ENCODE measurements around the gene KIFC1.

DNA sequence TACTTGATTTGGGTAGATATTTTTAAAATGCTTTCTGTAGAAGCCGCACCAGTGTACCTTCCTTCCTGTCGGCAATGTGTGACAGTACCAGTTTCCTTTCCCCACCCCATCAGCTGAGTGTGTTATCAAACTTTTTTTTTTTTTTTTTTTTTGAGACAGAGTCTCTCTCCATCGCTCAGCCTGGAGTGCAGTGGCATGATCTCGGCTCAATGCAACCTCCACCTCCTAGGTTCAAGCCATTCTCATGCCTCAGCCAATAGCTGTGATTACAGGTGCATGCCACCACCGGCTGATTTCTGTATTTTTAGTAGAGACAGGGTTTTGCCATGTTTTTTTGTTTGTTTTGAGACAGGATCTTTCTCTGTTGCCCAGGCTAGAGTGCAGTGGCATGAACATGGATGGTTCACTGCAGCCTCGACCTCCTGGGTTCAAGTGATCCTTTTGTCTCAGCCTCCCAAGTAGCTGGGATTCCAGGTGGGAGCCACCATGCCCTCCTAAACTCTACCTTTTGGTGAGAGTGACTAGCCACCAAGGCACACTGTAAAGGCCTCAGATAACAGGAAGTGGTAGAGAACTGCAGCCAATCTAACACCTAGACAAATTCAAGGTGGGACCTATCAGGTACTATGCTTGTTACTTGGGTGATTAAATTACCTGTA lies 47.5 kb upstream of the KIFC1 start:
- TF ChIP-seq, protein P1, sequence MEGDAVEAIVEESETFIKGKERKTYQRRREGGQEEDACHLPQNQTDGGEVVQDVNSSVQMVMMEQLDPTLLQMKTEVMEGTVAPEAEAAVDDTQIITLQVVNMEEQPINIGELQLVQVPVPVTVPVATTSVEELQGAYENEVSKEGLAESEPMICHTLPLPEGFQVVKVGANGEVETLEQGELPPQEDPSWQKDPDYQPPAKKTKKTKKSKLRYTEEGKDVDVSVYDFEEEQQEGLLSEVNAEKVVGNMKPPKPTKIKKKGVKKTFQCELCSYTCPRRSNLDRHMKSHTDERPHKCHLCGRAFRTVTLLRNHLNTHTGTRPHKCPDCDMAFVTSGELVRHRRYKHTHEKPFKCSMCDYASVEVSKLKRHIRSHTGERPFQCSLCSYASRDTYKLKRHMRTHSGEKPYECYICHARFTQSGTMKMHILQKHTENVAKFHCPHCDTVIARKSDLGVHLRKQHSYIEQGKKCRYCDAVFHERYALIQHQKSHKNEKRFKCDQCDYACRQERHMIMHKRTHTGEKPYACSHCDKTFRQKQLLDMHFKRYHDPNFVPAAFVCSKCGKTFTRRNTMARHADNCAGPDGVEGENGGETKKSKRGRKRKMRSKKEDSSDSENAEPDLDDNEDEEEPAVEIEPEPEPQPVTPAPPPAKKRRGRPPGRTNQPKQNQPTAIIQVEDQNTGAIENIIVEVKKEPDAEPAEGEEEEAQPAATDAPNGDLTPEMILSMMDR (conservative IDR thresholded peaks at IDR 0.05; ENCODE audit: low read depth, low read length): no peak
- TF ChIP-seq EZH2 (IDR thresholded peaks at IDR 0.05; ENCODE audit: borderline replicate concordance, low read depth, low read length, poor library complexity, severe bottlenecking): no peak
